CD4-positive, alpha-beta T cell treated with Interleukin-6 for 4 hours (primary cell): Measurements from ENCODE around the gene LEPROT.

Experiments
- DNase-seq: peaks from one replicate; pipeline ENCODE4 v3.0.0-alpha.2; 2020; ENCODE audit warnings: mixed read lengths

LEPROT gene

DNA sequence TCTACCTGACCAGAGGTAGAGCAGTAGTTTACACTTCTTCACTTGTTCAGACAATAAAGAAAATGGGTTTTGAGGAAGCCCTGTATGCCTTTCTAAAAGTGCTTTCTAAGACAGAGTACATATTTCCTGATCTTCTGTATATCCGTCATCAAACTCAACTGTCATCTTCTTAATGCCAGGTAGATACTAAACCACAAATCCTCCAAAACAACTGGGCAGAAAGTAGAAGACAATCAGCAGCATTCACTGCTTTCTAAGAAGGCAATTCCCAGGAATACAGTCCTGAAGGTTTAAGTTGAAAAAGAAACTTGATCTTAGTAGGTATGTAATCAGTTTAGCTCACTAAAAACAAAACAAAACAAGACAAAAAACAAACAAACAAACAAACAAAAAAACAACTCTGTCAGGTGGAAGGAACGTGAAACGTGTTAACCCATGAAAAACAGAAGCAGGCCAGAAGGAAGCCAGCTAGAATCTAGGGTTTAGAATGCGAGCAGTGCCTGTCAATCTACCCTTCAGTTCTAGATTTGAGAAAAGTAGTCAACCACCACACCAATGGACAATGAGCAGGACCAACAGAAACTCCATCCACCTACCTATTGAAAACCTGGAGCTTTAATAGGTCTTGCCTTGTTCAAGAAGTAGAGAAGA lies 59.2 kb downstream of the LEPROT start:
- no peak for DNase-seq

DNA sequence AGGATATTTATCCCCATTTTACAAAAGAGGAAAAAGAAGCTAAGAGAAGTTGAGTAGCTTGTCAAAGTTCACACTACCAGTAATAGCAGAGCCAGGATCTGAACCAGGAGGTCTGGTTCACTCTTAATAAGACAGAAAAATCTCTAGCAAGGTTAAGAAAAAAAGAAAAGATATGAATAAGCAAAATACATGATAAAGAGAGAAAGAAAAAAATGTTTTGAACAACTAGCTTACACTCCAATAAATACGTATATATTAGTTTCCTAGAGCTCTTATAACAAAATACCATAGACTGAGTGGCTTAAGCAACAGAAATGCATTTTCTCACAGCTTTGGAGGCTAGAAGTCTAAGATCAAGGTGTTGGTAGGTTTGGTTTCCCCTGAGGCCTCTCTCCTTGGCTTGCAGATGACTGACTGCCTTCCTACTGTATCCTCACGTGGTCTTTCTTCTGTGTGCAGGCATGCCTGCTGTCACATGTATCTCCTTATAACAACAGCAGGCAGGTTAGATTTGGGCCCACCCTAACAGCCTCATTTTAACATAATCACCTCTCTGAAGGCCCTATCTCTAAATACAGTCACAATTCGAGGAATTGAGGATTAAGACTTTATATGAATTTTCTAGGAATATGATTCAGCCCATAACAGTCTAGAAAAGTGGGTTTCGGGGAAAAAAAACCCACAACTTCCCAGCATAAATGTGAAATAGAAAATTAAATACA lies 60.4 kb downstream of the LEPROT start:
- no peak for DNase-seq

DNA sequence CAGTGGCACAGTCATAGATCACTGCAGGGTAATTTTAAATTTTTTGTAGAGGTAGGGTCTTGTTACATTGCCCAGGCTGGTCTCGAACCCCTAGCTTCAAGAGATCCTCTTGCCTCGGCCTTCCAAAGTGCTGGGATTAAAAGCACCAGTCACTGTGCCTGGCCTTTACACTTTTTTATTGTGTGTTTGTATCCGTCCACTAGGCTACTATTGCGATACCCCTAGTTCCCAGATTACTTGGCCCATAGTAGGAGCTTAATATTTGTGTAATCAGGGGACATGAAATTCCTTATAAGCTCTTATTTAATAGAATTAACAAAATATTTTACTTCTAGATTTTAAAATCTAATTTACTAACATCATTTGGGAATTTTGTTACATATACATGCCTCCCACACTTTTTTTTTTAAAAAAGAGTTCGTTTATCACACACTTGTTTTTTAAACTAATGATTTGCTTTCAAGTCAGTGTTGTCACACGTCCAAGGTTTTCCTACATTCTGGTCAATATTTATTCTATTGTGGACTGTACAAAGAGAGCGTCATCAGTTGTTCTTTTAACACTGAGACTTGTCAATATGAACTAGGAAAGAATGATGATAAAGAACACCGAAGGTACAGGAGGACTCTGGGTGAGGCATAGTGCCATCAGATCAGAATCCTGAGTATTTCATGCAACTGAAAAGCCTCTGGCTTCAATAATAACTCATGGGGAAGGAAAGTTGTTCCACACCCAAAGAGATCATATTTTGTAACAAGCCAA lies 63.7 kb downstream of the LEPROT start:
- DNase-seq, result no peak
